ENCODE measurements around the gene GPRIN3. TPM values are rescaled to one million over a fixed set of nuclear protein-coding genes. Genes with fewer than 3 reads are reported as not detected.

The GPRIN3 gene
- total and polyA plus RNA-seq, 2 of the 13 experiments (the other 11 are each of a cell fraction or from before 2014, with no cell fraction given), result not detected

DNA sequence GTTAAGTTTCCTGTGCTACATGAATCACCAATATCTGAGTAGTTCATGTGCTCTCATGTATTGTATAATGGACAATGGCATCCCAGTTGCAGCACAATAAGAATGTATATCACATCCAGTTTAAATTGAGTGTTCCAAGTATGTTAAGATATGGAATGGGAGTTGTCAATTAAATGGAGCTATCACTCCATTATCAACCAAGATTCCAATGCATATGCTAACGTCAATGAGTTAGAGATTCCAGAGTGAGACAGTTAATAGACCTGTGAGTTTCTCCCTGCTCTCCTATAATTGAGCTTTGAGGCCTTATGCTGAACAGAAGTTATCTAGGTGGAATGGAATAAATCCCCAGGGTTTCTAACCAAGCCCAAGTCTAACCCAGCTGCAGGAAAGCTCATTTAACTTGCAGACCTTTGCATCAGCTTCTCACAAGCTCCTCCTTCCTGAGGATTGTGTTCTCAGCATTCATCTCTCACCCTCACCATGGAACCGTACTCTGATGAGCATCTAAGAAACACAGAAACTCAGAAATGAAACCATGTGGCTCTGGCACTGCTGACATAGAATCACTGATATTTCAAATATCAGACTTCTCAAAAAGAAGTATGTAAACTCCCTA is 111.4 kb downstream of the GPRIN3 start:
- no peaks in the 10 kb centered on the region for H3K36me3 ChIP-seq (replicated peaks in 1 of 2; ENCODE audit: control insufficient read depth in 1 of 2, insufficient read depth in 2 of 2, low read length in 2 of 2)
- ChIA-PET POLR2A (no interaction called here), CTCF (ENCODE audit: low intra/inter-chr PET ratio, low total read pairs) (no interaction called here)
- H4K20me1 ChIP-seq (ENCODE audit: insufficient read depth, low read length), result no peaks in the 10 kb centered on the region
- no peaks in the 10 kb centered on the region for H3K27me3 ChIP-seq (ENCODE audit: control insufficient read depth in 1 of 2, insufficient read depth in 2 of 2, low read length in 2 of 2)
- no TSS peak for BruUV-seq (replicated peaks)
- no peaks in the 10 kb centered on the region for H3K79me2 ChIP-seq (ENCODE audit: insufficient read depth, low read length)
- H2AFZ ChIP-seq (ENCODE audit: low read length), result no peak overlapping the region
- FAIRE-seq (no peak), DNase-seq (ENCODE audit: low spot score) (no peak), ATAC-seq (no peak)
- no peak overlapping the region for H3K4me3 ChIP-seq (replicated peaks in 1 of 3; ENCODE audit: insufficient read depth in 1 of 3, low read depth in 2 of 3, low read length in 3 of 3)
- WGBS (ENCODE audit: low lambda C conversion rate), result 3% methylated on average over 2 of the region's 2 CpGs
- no peak overlapping the region for H3K9ac ChIP-seq (ENCODE audit: insufficient read depth, low read depth, low read length)
- intact Hi-C loops (cut with micrococcal nuclease; ENCODE audit: unreplicated experiment) (no loop called here), in situ Hi-C loops (cut with HindIII; ENCODE audit: extremely low pct_ligation_motif_present, low pct_unique_long_range_greater_than_20kb) (no loop called here)
- peaks cover 11% of the 10 kb centered on the region for H3K4me1 ChIP-seq (ENCODE audit: insufficient read depth, low read length)
- no peak overlapping the region for H3K27ac ChIP-seq (ENCODE audit: extremely low read length, insufficient read depth, low read length)
- H3K4me2 ChIP-seq (ENCODE audit: low read depth, low read length), result no peak overlapping the region
- H3K9me3 ChIP-seq (ENCODE audit: low read length), result no peaks in the 10 kb centered on the region
- no peak for TF ChIP-seq TAF1 (CRISPR knock-in tag; IDR thresholded peaks at IDR 0.05)
- no peak for TF ChIP-seq FOSL2 (CRISPR knock-in tag; IDR thresholded peaks at IDR 0.05)
- TF ChIP-seq, protein P1, sequence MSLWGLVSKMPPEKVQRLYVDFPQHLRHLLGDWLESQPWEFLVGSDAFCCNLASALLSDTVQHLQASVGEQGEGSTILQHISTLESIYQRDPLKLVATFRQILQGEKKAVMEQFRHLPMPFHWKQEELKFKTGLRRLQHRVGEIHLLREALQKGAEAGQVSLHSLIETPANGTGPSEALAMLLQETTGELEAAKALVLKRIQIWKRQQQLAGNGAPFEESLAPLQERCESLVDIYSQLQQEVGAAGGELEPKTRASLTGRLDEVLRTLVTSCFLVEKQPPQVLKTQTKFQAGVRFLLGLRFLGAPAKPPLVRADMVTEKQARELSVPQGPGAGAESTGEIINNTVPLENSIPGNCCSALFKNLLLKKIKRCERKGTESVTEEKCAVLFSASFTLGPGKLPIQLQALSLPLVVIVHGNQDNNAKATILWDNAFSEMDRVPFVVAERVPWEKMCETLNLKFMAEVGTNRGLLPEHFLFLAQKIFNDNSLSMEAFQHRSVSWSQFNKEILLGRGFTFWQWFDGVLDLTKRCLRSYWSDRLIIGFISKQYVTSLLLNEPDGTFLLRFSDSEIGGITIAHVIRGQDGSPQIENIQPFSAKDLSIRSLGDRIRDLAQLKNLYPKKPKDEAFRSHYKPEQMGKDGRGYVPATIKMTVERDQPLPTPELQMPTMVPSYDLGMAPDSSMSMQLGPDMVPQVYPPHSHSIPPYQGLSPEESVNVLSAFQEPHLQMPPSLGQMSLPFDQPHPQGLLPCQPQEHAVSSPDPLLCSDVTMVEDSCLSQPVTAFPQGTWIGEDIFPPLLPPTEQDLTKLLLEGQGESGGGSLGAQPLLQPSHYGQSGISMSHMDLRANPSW (CRISPR knock-in tag; IDR thresholded peaks at IDR 0.05; ENCODE audit: borderline replicate concordance), result no peak
- no peak for TF ChIP-seq ONECUT2 (CRISPR knock-in tag; IDR thresholded peaks at IDR 0.05)
- TF ChIP-seq, protein P2, sequence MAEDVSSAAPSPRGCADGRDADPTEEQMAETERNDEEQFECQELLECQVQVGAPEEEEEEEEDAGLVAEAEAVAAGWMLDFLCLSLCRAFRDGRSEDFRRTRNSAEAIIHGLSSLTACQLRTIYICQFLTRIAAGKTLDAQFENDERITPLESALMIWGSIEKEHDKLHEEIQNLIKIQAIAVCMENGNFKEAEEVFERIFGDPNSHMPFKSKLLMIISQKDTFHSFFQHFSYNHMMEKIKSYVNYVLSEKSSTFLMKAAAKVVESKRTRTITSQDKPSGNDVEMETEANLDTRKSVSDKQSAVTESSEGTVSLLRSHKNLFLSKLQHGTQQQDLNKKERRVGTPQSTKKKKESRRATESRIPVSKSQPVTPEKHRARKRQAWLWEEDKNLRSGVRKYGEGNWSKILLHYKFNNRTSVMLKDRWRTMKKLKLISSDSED (CRISPR knock-in tag; IDR thresholded peaks at IDR 0.05), result no peak
- TF ChIP-seq YEATS4 (CRISPR knock-in tag; IDR thresholded peaks at IDR 0.05; ENCODE audit: borderline replicate concordance), result no peak
- no peak for TF ChIP-seq NFKBIZ (CRISPR knock-in tag; IDR thresholded peaks at IDR 0.05)
- no peak for TF ChIP-seq FLYWCH1 (CRISPR knock-in tag; IDR thresholded peaks at IDR 0.05)
- no peak for TF ChIP-seq ZNF10 (CRISPR knock-in tag; IDR thresholded peaks at IDR 0.05; ENCODE audit: borderline replicate concordance, low read depth)
- no peak for TF ChIP-seq GTF3A (CRISPR knock-in tag; conservative IDR thresholded peaks at IDR 0.05)
- TF ChIP-seq, protein P3, sequence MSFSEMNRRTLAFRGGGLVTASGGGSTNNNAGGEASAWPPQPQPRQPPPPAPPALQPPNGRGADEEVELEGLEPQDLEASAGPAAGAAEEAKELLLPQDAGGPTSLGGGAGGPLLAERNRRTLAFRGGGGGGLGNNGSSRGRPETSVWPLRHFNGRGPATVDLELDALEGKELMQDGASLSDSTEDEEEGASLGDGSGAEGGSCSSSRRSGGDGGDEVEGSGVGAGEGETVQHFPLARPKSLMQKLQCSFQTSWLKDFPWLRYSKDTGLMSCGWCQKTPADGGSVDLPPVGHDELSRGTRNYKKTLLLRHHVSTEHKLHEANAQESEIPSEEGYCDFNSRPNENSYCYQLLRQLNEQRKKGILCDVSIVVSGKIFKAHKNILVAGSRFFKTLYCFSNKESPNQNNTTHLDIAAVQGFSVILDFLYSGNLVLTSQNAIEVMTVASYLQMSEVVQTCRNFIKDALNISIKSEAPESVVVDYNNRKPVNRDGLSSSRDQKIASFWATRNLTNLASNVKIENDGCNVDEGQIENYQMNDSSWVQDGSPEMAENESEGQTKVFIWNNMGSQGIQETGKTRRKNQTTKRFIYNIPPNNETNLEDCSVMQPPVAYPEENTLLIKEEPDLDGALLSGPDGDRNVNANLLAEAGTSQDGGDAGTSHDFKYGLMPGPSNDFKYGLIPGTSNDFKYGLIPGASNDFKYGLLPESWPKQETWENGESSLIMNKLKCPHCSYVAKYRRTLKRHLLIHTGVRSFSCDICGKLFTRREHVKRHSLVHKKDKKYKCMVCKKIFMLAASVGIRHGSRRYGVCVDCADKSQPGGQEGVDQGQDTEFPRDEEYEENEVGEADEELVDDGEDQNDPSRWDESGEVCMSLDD (CRISPR knock-in tag; IDR thresholded peaks at IDR 0.05; ENCODE audit: borderline replicate concordance), result no peak
- TF ChIP-seq, protein P4, sequence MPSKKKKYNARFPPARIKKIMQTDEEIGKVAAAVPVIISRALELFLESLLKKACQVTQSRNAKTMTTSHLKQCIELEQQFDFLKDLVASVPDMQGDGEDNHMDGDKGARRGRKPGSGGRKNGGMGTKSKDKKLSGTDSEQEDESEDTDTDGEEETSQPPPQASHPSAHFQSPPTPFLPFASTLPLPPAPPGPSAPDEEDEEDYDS (CRISPR knock-in tag; IDR thresholded peaks at IDR 0.05), result no peak
- TF ChIP-seq RNF2 (conservative IDR thresholded peaks at IDR 0.05; ENCODE audit: low read depth), result no peak
- TF ChIP-seq SIX1 (CRISPR knock-in tag; IDR thresholded peaks at IDR 0.05; ENCODE audit: borderline replicate concordance), result no peak
- no peak for TF ChIP-seq SMARCE1 (IDR thresholded peaks at IDR 0.05; ENCODE audit: borderline replicate concordance)
- TF ChIP-seq RARA (CRISPR knock-in tag; IDR thresholded peaks at IDR 0.05), result no peak
- TF ChIP-seq NFKB2 (CRISPR knock-in tag; IDR thresholded peaks at IDR 0.05; ENCODE audit: borderline replicate concordance), result no peak

Data from HepG2 (cell line).